Right forelimb (tissue), 1 donor: ENCODE measurements around the gene MAPKAPK2.
A peak's percentile ranks its signal among the peaks of the same experiment; 100 is the strongest.

Experiments
- DNase-seq: peaks from one replicate; pipeline ENCODE4 v3.0.0-alpha.2; 2018

The MAPKAPK2 gene

DNA sequence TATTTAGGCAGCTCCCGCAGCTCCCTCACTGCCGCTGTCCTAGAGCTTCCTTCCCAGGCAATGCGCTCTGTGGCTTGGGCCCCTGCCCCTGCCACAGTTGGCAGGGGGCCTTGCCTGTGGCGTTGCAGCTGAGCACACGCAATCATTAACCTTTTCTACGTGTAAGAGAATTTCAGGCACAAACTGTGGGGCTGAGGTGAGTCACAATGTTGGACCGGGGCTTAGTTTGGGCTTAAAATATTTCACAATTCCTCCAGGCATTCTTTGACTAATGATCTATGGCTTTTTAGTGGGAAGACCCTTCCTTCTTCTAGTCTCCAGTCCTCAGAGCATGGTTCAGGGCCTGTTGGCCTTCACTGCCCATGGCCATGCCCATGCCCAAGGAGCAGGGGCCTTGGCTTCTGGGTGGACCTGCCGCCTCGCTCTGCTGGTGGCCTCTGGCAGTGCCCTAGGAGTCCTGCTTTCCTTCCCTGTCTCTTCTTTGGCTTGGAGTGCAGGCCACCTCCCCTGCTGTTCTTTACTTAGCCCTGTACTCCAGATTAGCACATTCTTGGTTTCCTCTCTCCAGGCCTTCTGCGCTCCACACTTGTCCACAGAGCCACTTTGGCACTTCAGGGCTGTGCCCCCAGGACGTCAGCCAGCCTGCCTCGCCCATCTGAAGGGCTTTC, 39.2 kb downstream of the MAPKAPK2 start:
- peak; percentile 32 for DNase-seq

DNA sequence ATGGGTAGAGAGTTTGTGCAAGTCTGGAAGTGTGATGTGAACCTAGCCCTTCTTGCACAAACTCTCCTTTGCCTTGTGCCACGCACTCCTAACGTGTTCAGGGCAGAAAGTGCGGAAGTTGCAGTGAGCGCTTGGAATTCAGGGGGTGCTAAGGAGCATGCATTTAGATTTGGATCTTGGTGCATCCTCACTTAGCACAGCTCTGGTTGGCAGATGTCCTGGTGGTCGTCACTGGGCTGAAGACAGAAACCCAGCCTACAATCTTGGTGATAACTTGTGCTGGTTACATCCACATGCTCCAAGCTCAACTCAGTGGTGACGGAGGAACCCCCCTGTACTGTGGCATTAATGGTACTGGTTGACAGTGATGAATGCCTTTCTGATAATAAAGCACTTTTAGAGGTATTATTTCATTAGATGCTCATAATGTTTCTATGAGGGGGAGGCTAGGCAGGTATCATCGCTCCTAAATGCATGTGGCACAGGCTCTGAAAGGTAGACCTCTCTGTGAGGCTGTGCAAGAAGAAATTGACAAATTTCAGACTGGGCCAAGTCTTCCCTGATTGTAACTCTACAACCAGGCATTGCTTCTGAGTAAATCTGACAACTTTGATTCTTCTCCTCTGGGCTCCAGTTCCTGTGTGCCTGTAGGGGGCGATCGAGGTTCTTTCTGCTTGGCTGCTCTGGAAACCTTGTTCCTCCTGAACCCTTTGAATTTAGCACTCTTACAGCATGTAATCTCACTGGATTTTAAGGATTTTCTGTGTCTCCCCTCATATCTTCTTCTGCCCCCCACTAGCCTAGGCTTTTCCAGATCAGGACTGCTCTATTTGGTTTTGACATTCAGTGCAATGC, 40.6 kb downstream of the MAPKAPK2 start:
- DNase-seq, result peak; percentile 47

DNA sequence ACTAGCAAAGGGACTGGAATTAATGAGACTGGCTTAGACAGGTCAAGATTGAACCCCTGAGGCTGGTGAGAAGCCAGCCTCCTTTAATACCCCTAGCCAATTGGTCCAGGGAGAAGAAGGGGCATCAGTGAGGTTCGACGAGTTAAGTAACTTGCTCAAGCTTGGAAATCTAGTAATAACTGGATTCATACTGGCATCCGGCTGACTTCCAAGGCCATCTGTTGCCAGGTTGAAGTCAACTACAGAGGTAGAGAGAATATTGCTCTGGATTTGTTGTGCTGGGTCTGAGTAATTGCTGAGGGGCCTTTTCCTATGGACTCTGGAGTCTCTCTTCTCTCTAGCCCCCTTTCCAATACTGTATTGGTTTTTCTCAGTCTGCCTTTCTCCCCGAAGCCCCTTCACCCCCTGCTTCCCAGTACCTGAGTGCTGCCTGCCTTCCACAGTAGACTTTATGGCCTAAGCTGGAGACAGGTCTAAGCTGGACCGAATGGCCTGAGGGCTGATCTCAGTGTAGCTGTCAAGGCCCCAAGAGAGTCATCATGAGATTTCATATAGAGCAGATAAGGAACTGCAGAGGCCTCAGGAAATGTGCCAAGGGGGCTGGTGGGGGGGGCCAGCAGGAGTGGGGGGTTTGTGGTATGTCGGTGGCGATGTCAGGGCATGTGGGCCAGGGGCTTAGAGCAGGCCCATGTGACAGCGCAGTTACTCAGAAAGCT, 43.4 kb downstream of the MAPKAPK2 start:
- peak; percentile 16 for DNase-seq

DNA sequence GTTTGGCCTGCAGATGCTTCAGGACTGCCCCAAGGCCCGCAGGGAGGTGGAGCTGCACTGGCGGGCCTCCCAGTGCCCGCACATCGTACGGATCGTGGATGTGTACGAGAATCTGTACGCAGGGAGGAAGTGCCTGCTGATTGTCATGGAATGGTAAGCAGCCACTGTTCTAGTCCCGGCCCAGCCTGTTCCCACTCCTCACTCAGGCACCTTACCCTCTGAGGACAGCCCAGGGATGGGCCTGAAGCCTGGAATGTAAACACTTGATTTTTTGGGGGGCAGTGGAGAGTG, 43.9 kb downstream of the MAPKAPK2 start:
- peak; percentile 32 for DNase-seq

DNA sequence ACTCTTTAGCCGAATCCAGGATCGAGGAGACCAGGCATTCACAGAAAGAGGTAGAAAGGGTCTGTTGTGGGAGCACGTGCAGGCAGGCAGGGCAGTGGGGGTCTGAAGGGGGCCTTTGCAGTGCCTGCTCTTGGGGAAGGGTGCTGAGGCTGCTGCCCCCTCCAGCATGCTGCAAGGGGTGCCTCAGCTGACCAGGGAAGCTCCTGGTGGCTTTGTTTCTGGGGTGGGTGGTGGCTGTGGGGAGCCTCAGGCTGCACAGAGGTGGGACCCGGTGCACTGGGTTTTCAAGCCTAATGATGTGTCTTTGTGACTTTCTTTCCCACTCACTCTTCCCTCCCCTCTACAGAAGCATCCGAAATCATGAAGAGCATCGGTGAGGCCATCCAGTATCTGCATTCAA, 44.3 kb downstream of the MAPKAPK2 start:
- peak; percentile 28 for DNase-seq

DNA sequence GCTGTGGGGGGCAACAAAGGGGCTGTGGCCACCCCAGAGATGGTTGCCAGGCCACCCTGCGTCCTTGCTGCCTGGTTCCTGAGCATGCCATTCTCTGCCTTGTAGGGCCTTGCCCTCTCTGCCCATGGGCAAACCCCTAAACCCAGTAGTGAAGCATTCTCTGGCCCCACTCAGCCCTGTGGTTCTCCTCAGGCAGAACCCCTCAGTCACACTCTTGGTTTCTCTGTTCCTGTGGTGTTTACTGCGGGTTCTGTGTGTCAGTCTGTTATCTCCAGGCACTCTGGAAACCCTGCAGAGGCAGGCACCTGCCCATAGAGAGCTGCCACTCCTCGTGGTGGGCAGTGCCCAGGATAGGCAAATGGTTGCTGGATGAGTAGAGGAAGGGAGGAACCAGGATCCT, 44.8 kb downstream of the MAPKAPK2 start:
- DNase-seq, result peak; percentile 2

DNA sequence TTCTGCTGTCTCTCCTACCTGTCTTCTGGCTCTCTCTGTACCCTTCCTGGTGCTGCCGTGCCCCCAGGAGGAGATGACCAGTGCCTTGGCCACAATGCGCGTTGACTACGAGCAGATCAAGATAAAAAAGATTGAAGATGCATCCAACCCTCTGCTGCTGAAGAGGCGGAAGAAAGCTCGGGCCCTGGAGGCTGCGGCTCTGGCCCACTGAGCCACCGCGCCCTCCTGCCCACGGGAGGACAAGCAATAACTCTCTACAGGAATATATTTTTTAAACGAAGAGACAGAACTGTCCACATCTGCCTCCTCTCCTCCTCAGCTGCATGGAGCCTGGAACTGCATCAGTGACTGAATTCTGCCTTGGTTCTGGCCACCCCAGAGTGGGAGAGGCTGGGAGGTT, 47.8 kb downstream of the MAPKAPK2 start:
- DNase-seq, result no peak

DNA sequence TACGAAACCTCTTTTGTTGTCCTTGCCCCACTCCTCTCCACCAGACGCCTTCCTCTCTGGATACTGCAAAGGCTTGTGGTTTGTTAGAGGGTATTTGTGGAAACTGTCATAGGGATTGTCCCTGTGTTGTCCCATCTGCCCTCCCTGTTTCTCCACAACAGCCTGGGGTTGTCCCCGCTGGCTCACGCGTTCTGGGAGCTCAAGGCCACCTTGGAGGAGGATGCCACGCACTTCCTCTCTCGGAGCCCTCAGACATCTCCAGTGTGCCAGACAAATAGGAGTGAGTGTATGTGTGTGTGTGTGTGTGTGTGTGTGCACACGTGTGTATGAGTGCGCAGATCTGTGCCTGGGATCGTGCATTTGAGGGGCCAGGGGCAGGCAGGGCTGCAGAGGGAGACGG, 48.3 kb downstream of the MAPKAPK2 start:
- DNase-seq, result no peak

DNA sequence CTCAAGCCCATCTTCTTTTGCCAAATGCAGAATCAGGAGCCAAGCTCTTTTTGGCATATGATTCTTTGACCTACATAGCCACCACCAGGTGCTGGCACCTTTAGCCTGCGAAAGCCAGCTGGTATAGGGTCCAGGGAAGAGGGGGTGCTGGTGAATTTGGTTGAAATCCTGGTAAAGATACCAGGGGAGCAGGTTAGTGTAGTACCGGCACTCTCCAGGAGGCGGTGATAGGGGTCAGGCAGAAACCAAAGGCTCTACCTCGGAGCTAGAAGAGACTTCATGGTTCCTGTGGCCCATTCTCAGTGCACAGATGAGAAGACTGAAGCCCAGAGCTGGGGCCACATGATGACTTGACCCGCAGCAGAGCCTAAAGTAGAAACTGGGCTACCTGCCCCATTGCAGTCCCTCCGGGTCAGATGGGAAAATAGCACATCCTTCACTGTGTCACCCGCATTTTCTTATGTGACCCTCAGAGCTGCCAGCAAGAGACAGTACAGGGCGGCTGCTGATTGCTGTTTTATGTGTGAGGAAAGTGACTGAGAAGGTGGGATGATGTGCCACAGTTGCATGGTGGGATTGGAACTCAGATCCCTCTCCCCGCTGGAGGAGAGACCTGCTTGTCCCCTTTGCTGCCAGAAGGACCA, 49.9 kb downstream of the MAPKAPK2 start:
- DNase-seq, result no peak

DNA sequence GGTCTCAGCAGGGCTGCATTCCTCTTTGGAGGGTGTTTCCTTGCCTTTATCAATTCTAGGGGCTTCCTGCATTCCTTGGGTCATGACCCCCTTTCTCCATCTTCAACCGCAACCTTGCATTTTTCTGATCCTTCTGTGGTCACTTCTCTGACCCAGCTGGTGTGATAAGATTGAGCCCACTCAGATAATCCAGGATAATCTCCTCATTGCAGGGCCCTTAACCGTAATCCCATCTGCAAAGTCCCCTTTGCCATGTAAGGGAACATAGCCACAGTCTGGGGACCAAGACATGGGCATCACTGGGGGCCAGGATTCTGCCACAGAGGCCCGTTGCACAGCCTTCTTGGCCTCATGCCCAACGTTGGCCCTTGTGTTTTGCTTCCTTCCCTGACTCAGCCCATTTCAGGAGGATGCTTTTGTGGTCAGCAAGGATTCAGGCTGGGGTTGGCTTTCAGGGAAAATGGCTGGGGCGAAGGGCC, 50.9 kb downstream of the MAPKAPK2 start:
- DNase-seq, result no peak

DNA sequence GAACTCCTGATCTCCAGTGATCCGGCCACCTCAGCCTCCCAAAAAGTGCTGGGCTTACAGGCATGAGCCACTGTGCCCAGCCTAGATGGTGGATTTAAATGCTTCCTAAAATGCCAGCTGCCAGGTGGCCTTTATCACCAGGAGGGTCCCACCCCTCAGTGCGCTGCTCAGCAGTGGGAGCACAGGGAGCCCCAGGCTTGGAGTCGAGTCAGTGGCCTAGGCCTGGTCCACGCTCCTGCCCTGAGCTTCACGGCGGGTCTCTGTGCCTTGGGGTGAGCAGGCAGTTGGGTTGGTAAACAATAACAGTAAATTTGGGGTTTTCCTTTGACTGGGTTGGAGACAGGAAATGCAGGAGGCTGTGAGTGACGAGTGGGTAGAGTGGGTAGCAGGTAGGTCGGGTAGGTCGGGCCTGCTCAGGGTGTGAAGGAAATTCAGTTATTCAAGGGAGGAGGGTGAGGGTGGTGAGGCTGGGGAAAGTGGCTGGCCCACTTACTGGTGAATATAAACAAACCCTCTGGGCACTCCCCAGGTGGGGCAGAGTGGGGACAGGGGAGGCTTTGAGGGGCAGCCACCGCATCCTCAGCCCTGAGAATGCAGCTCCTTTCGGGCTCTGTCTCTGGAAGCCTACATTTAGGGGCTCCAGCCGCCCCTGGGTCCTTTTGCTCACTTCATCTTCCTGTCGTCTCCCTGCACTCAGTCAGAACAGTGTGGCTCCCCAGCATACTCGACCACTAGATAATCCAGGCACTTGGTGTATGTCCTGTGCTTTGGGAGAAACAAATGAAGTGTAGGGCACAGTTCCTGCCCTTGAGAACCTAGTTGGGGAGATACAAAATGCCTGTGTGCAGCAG, 52.4 kb downstream of the MAPKAPK2 start:
- no peak for DNase-seq

DNA sequence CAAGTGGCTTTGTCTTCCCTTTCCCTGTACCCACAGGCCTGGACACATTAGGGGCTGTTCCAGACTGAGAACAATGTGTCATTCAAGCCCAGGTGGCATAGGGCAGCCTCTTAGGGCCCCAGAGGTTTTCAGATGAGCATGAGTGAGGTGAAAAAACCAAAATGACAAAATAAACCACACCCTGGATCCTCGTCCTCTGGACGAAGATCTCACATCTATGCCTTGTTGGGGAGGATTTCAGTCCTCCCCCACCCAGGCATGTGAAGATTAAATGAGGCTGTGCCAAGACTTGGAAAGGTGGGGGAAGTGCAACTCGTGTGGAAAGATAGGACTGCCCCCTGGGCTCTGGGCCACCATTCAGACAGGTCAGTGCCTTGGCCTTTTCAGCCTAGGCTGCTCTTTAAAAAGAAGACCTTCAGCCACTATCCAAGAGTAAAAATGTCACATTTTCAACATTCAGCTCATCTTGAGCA, 53.1 kb downstream of the MAPKAPK2 start:
- DNase-seq, result no peak

DNA sequence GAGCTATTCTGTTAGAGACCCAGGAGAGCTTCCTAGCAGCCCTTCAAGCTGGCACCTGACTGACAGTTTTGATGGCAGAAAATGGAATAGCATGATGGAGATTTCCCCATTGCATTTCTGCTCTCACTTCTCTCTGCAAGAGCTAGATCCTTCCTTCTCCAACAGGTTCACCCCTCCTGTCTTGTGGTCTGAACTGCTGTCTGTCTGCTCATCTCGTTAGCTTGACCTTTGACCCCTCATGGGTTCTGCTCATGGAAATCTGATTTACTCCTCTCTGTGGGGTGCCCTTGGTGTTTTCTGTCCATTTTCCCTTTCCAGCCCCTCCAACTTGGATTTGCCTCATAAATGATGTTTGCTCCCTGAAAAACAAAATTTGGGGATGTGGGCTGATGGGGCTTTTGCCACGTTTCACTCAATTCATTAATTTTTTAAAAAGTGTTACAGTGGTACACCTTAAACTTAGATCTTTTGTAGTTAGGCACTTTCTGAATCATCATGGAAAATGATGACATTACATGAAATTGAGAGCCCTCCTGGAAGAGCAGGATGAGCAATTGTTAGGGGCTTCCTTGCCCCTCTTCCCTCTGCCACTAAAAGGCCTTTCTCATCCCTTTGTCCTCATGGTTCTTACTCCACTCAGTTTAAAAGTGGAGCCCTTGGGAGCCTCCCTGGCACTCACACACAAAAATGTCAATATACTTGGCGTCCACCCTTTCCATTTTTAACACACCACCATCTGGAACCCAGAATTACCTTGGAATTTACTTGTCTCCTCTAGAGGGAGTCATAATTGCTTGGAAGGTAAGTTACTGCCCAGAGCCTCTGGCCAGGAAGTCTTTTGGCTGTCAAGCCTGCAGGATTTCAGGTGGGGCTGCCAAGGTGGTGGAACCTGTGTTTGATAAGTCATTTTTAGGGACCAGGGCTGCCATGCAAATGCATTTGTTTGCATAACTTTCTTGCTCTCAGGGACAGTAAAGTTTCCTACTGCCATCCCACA, 54.0 kb downstream of the MAPKAPK2 start:
- no peak for DNase-seq

DNA sequence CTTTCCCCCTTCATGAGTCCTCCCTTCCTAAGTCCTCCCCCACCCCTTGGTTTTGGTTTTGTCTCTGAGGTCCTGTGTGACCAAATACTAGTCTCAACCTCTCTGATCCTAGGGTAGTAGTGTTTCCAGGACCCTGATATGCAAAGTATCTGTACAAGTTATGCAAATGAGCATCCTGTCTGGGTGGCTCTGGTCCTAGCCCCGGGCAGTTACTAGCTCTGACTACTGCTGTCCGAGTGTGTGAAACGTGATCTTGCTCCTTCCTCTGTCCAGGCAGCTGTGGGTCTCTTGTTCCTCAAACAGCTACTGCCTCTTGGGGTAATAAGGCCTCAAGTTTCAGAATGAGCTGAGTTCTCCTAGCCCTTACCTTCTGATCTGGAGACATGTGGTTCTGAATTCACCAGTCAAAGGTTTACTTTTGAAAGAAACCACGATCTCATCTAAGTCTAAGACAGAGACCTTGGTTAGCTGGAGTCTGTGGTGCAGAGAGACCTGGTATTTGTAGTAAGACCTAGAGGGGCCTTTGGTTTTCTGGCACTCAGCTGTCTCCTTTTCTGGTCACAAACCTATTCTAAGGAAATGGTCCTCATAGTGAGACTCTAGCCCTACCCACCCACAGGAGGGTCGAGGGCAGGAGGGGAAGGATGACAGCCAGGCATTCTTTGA, 54.8 kb downstream of the MAPKAPK2 start:
- DNase-seq, result no peak

DNA sequence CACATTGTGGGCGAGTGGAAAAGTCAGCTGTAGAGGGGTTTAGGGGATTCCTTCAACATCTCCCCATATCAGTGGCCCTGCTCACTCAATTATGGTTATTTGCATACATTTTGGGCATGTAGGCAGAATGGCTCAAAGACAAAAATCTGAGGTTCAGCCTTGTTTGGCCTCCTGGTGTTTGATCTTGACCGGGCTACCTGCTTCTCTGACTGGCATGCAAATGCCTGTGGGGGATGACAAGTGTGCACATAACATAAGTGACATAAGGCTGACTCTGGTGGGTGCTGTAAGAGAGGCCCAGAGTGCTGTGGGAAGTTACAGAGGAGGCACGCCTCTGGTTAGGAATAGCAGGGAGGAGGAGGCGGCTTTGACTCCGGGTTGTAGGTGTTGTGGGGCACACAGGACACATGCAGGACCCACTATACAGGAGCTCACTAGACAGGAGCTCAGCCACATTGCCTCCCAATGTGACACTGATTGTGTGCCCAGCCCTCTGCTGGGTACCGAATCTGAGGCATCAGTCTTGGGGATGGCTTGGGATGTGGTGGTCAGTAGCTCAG, 56.5 kb downstream of the MAPKAPK2 start:
- no peak for DNase-seq

DNA sequence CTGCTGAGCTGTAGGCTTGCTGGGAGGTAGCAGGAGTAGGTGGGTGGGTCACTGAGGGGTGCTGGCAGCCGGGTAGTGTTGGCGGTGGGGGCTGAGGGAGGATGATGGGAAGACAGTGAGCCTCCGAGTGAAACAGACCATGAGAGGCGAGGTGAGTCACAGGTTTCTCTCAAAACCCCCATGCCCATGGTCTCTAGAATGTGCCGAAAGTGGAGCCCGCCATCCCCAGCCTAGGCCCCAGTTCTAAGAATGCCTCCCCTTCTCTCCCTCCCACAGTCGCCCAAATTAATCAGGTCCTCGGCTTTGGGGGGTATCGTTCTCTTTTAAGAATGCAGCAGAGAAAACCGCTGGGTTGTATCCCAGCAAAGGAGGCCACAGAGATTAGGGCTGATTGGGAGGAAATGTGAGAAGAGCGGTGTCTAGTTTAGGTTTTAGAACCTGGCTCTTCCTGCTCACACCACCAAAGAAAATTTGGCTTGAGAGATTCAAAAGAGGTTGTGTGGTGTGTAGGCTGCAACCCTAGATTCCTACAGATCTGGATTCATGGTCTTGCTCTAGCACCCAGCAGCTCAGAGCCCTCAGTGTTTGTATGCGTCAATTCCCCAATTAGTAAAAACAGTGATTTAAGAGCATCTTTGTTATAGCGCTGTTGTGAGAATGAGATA, 58.1 kb downstream of the MAPKAPK2 start:
- no peak for DNase-seq

DNA sequence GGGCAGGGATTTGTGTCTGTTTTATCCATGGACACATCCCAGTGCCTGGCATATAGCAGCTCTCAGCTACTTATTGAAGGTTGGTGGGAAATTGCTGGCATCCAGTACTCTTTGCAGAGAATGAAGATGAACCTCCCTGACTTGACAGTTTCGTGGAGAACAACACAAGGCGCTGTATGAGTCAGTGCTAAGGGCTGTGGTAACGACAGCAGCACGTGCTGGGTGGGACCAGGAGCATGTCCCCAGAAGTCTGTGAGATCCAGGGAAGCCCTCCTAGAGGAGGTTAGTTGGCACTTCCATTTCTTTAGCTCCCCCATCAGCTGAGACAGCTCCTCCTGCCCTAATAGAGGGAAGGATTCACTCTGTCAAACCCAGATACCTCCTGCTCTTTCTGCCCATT, 60.0 kb downstream of the MAPKAPK2 start:
- no peak for DNase-seq

DNA sequence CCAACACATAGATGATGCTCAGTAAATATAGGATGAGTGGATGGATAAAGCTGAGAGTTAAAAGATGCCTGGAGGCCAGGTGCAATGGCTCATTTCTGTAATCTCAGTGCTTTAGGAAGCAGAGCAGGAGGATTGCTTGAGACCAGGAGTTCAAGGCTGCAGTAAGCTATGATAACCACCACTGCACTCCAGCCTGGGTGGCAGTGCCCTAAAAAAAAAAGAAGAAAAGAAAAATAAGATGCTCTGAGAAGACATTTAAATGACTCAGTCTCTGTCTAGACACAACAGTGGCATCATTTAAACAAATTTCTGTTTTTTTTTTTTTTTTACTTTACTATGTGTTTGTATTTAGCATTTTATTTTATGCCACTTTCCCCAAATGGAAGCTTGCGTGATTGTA, 60.6 kb downstream of the MAPKAPK2 start:
- no peak for DNase-seq

DNA sequence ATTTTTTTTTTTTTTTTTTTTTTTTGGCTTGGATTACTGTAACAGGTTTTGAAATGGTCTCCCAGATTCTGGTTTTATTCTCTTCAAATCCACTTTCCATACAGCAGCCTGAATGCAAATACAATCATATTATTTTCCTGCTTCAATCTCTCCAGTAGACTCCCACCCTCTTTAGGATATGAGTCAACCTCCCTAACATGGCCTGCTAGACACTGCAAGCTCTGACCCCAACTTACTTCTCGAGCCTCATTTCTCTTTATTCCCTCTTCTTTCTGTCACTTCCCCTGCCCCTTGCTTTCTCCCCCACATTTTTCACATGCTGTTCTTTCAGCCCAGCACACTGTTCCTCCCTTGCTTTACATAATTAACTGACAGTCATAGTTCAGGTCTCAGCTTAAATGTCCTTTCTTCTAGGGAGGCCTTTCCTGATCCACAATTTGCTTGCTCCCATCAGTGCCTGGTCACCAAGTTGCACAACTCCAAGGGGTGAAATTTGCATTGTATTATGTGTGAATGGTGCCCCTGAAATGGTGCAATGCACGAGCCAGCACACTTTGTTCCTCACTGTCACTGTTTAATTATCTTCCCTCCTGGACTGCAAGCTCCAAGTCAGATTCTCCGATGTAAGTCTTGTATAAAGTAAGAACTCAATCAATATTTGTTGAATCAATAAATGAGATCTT, 63.8 kb downstream of the MAPKAPK2 start:
- no peak for DNase-seq
